Gastrocnemius medialis (tissue), 4 donors: ENCODE results near the gene CAPN13. TPM values are rescaled to one million over a fixed set of nuclear protein-coding genes. Genes with fewer than 3 reads are reported as not detected.
A peak's percentile ranks its signal among the peaks of the same experiment; 100 is the strongest.

ENCODE experiments used
- ATAC-seq, 2 donors: fragments of 150-250 bp; one replicate each; pipeline ENCODE4 v1.9.1; 2016
- DNase-seq, 2 donors: peaks; one replicate each; pipeline ENCODE4 v3.0.0-alpha.2; 2019
- H3K27ac ChIP-seq, 4 donors: fragments of 200-600 bp; sonication (generic); 1 replicate in 1 of 4; 2 replicates in 3 of 4; pipeline ENCODE4 v1.5.1; 2016 to 2018; ENCODE audit warnings: mild to moderate bottlenecking in 2 of 4, moderate library complexity in 1 of 4
- H3K27me3 ChIP-seq, 3 donors: fragments of 200-600 bp; sonication (generic) in 2 of 3; 1 replicate in 1 of 3; 2 replicates in 2 of 3; pipeline versions ENCODE4 v1.5.1 to v1.6.0; 2016 to 2019; ENCODE audit warnings: mild to moderate bottlenecking in 1 of 3, moderate library complexity in 1 of 3
- H3K36me3 ChIP-seq, 2 donors: fragments of 200-600 bp; sonication (generic) in 1 of 2; one replicate each; pipeline ENCODE4 v1.5.1; 2017 to 2018
- H3K4me1 ChIP-seq, 2 donors: fragments of 200-600 bp; sonication (generic) in 1 of 2; one replicate each; pipeline ENCODE4 v1.5.1; 2016 to 2017; ENCODE audit warnings: mild to moderate bottlenecking in 2 of 2
- H3K4me3 ChIP-seq, 4 donors: fragments of 200-600 bp; sonication (generic) in 3 of 4; 1 replicate in 1 of 4; 2 replicates in 3 of 4; pipeline ENCODE4 v1.5.1; 2016 to 2019; ENCODE audit warnings: mild to moderate bottlenecking in 2 of 4
- H3K9me3 ChIP-seq, 3 donors: fragments of 200-600 bp; sonication (generic) in 2 of 3; 1 replicate in 1 of 3; 2 replicates in 2 of 3; pipeline ENCODE4 v1.5.1; 2016 to 2019
- POLR2A ChIP-seq, 2 donors: fragments of 450-650 bp; IDR thresholded peaks; one replicate each; pipeline ENCODE4 v1.6.1; 2017; ENCODE audit warnings: antibody characterized with exemption in 2 of 2, mild to moderate bottlenecking in 2 of 2, moderate library complexity in 2 of 2
- in situ Hi-C, 4 donors: fragments of 200-750 bp; cut with MboI; loops; one replicate each; pipeline versions ENCODE4 v1.15.0 to v1.8.0; 2017; ENCODE audit warnings: low sequenced_read_pairs in 4 of 4
- intact Hi-C: fragments of 100-400 bp; cut with DNase I; formaldehyde crosslinking; loops from one replicate; pipeline ENCODE4 v1.15.1; 2023; ENCODE audit warnings: low total_unique reads
- total RNA-seq, 4 donors: library from RNA; depleted of rRNA; stranded (reverse); fragments of >200 nt; gene quantifications; one replicate each; pipeline versions ENCODE4 v1.1.0 to v1.2.3, GENCODE V29; 2016
- TF ChIP-seq, protein P1 (sequence below), 5 experiments: fragments of 450-650 bp in 3 of 5; fragments of 200-600 bp in 2 of 5; sonication (generic) in 2 of 5; IDR thresholded peaks in 4 of 5; conservative IDR thresholded peaks in 1 of 5; 1 replicate in 4 of 5; 2 replicates in 1 of 5; pipeline ENCODE4 v1.5.1; 2016 to 2019; ENCODE audit warnings: antibody characterized with exemption in 5 of 5, mild to moderate bottlenecking in 3 of 5, moderate library complexity in 3 of 5

CAPN13 gene
- total RNA-seq, 4 donors from 2014 or later: 0.53 TPM; not detected in 3

DNA sequence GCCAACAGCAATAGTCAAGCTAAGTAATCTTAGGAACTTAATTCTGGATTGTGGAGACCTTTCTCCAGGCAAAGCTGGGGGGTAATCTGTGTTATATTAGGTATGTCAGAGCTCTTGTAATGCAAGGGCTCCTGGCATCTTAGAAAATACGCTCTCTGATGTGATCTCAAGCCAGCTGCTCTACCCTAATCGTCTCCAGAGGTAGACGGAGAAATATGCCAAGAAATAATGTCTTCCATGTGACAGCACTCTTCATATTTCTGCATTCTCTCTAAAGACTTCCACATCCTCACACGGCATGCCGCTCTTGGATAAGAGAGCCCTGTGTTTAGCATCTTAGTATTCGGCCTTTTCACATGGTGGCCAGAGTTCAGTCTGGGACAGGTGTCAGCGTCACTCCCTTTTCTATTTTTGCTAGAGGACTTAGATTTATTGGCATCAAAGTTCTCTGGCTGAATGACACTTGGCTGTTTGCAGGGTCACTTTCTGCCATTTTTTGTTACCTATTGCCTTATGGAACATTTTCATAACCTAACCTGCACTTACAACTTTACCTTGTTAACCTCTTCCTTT is 25.2 kb downstream of the CAPN13 start:
- ATAC-seq (peak; percentile 64 to 73), DNase-seq (peak in 1 of 2 donors; percentile 26)
- no peak for TF ChIP-seq POLR2A (IDR thresholded peaks at IDR 0.05)
- TF ChIP-seq, protein P1, sequence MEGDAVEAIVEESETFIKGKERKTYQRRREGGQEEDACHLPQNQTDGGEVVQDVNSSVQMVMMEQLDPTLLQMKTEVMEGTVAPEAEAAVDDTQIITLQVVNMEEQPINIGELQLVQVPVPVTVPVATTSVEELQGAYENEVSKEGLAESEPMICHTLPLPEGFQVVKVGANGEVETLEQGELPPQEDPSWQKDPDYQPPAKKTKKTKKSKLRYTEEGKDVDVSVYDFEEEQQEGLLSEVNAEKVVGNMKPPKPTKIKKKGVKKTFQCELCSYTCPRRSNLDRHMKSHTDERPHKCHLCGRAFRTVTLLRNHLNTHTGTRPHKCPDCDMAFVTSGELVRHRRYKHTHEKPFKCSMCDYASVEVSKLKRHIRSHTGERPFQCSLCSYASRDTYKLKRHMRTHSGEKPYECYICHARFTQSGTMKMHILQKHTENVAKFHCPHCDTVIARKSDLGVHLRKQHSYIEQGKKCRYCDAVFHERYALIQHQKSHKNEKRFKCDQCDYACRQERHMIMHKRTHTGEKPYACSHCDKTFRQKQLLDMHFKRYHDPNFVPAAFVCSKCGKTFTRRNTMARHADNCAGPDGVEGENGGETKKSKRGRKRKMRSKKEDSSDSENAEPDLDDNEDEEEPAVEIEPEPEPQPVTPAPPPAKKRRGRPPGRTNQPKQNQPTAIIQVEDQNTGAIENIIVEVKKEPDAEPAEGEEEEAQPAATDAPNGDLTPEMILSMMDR (IDR thresholded peaks at IDR 0.05 in 4 of 5, conservative IDR thresholded peaks at IDR 0.05 in 1 of 5): no peak
- Histone ChIP-seq H3K9me3 (no peaks in the 10 kb centered on the region), H3K27ac (peak overlapping the region in 1 of 4 donors; percentile 65), H3K4me1 (peaks cover 10 to 36% of the 10 kb centered on the region in 2 donors), H3K27me3 (no peaks in the 10 kb centered on the region), H3K4me3 (no peak overlapping the region), H3K36me3 (no peaks in the 10 kb centered on the region)
- intact Hi-C loops: no loop called here
- in situ Hi-C loops: loop anchor here in 1 of 4 donors (10.0 kb wide), 1 partner anchor 553 kb away; no protein-coding TSS in a partner anchor

DNA sequence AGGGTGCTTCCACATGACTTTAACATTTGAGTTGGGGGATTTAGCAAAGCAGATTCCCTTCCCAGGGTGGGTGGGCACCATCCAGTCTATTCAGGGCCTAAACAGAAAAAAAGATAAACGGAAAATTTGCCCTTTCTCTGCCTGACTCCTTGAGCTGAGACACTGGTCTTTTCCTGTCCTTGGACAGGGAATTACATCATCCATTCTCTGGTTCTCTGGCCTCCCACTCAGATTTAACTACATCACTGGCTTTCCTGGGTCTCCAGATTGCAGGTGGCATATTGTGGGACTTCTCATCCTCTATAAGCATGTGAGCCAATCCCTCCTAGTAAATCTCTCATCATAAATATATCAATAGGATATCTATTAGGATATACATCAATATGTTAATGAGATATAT is 25.8 kb downstream of the CAPN13 start:
- H3K9me3 ChIP-seq: no peaks in the 10 kb centered on the region
- TF ChIP-seq, protein P1 (IDR thresholded peaks at IDR 0.05 in 4 of 5, conservative IDR thresholded peaks at IDR 0.05 in 1 of 5): no peak
- no peak for TF ChIP-seq POLR2A (IDR thresholded peaks at IDR 0.05)
- intact Hi-C loops (no loop called here), in situ Hi-C loops (loop anchor here in 1 of 4 donors (10.0 kb wide), 1 partner anchor 553 kb away; no protein-coding TSS in a partner anchor)
- H3K27ac ChIP-seq: peak overlapping the region in 2 of 4 donors; percentile 22 to 65
- no peaks in the 10 kb centered on the region for H3K27me3 ChIP-seq
- peaks cover 10 to 36% of the 10 kb centered on the region in 2 donors for H3K4me1 ChIP-seq
- H3K4me3 ChIP-seq: no peak overlapping the region
- DNase-seq (no peak), ATAC-seq (no peak)
- H3K36me3 ChIP-seq: no peaks in the 10 kb centered on the region

DNA sequence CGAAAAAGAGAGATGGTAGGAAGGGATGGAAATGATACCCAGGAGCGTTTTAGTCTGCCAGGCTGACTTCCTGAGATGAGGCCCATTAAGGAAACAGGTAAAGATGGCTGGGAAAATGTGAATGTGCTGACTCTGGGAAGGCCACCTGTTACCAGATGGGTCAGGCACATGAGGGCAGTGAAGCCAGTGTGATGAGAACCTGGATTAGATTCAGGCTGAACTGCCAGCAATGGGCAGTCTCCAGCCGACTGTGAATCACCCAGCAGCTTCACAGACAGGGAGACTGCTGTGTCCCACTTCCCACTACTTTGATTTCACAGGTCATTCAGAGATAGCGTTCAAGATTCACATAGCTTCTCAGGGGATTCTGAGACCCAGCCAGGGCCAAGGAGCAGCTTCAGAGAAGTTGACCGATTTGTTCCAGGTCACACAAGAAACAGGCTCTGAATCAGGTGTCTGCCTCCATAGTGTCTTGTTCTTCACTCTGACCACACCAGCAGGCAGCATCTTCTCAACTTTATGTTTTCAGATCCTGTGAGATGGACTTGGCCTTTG is 26.4 kb downstream of the CAPN13 start:
- in situ Hi-C loops (loop anchor here in 1 of 4 donors (10.0 kb wide), 1 partner anchor 554 kb away; no protein-coding TSS in a partner anchor), intact Hi-C loops (no loop called here)
- peak; percentile 79 to 88 for ATAC-seq
- TF ChIP-seq, protein P1 (IDR thresholded peaks at IDR 0.05 in 4 of 5, conservative IDR thresholded peaks at IDR 0.05 in 1 of 5): no peak
- no peak for TF ChIP-seq POLR2A (IDR thresholded peaks at IDR 0.05)
- H3K36me3 ChIP-seq: no peaks in the 10 kb centered on the region
- H3K4me1 ChIP-seq: peaks cover 10 to 36% of the 10 kb centered on the region in 2 donors
- H3K4me3 ChIP-seq: no peak overlapping the region
- no peaks in the 10 kb centered on the region for H3K9me3 ChIP-seq
- peak; percentile 23 to 55 for DNase-seq
- H3K27ac ChIP-seq: peak overlapping the region in 2 of 4 donors; percentile 22 to 65
- no peaks in the 10 kb centered on the region for H3K27me3 ChIP-seq

DNA sequence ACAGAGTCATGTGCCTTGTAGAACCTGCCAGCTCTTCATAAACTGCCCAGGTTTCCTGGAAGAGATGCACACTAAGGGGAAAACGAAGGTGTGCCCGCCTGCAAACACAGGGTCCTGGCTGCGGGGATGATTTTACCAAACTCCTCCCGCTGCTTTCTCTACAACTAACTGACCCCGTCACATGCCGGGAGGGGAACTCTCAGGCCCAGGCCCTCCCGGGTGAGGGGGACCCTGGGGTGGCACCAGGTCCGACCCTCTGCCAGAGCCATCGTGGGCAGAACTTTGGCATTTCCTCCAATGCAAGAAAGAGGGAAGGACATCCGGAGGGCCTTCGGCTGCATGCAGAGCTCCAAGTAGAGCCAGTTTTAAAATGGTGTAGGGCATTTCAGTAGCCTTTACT is 28.6 kb downstream of the CAPN13 start:
- in situ Hi-C loops (no loop called here), intact Hi-C loops (no loop called here)
- Histone ChIP-seq H3K36me3 (no peaks in the 10 kb centered on the region), H3K4me1 (peaks cover 10 to 26% of the 10 kb centered on the region in 2 donors), H3K9me3 (no peaks in the 10 kb centered on the region), H3K27ac (no peak overlapping the region), H3K4me3 (no peak overlapping the region), H3K27me3 (no peaks in the 10 kb centered on the region)
- DNase-seq: no peak
- ATAC-seq: no peak
- no peak for TF ChIP-seq POLR2A (IDR thresholded peaks at IDR 0.05)
- TF ChIP-seq, protein P1 (IDR thresholded peaks at IDR 0.05 in 4 of 5, conservative IDR thresholded peaks at IDR 0.05 in 1 of 5): no peak
